Measurements from ENCODE around the gene NBPF3.
"Not testable (repeated sequence)": the region's sequence is repeated elsewhere in the genome, so short reads cannot be mapped to it uniquely, and the experiment has no call there.

The NBPF3 gene

GRCh38 chr1:21439721-21440629 lies at the start of gene NBPF3:
Gene NBPF3 (plus strand): TSS chr1:21440137. CDS start chr1:21445087, 4,950 bp downstream.
- peak; percentile 94 for DNase-seq

DNA sequence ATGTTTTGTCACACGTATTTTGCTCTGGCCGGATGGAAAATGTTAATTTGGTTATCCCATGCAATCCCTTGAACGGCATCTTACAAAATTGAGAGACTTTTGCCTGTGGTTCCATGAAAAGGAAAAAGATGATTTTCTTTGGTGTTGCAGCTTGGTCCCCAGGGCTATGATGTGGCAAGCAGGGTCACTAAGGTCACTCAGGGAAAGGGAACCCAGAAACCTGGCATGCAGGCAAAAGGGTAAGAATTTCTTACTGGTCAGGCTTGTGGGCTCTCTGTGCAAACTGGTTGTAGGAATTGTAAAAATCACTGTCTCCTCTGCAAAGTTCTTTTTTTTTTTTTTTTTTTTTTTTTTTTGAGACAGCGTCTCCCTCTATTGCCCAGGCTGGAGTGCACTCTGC lies 48.4 kb upstream of the NBPF3 start:
- DNase-seq = no peak

- no peak for DNase-seq
Observed at GRCh38 chr1:21392587-21393263, 47.2 kb upstream of the NBPF3 start.

GRCh38 chr1:21396516-21396915 lies 43.4 kb upstream of the NBPF3 start:
- no peak for DNase-seq

- no peak for DNase-seq
Observed at GRCh38 chr1:21397813-21398188, 42.1 kb upstream of the NBPF3 start.

GRCh38 chr1:21401726-21402346 lies 38.1 kb upstream of the NBPF3 start:
- DNase-seq = not testable (repeated sequence)

DNA sequence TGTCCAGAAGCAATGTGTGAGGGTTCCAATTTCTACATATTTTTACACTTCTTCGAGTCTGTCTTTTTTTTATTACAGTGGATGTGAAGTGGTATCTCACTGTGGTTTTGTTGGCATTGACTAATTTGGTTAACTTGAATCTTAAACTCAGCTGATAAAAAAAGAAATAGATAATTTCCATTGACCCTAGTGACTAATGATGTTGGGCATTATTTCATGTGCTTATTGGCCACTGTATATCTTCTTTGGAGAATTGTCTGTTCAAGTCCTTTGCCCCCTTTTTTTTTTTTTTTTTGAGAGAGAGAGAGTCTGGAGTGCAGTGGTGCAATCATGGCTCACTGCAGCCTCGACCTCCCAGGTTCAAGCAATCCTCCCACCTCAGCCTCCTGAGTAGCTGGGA lies 33.3 kb upstream of the NBPF3 start:
- DNase-seq = no peak

DNA sequence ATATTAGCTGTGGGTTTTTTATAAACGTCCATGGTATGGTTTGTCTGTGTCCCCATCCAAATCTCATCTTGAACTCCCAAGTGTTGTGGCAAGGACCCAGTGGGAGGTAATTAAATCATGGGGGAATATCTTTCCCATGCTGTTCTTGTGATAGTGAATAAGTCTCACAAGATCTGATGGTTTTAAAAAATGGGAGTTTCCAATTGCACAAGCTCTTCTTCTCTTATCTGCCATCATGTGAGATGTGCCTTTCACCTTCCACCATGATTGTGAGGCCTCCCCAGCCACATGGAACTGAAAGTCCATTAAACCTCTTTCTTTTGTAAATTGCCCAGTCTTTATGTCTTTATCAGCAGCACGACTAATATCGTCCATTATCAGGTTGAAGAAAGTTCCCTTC lies 30.0 kb upstream of the NBPF3 start:
- DNase-seq = not testable (repeated sequence)

DNA sequence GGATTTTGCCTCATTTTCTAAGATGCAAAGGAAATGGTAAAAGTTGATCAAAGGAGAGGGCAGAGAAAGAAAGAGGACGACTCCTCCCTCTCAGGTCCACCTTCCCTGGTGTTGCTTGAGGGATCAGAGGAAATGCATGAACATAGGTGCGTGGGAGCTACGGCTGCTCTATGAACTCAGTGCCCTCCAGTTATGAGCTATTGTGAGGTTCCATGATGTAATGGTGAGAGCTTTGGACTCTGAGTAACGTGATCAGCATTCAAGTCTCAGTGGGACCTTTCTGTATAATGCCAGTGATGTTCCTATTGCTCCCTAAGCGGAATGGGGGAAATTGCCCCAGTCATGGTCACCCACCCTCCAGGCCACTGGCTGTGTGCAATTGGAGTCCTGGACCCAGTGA lies 25.9 kb upstream of the NBPF3 start:
- no peak for DNase-seq

DNA sequence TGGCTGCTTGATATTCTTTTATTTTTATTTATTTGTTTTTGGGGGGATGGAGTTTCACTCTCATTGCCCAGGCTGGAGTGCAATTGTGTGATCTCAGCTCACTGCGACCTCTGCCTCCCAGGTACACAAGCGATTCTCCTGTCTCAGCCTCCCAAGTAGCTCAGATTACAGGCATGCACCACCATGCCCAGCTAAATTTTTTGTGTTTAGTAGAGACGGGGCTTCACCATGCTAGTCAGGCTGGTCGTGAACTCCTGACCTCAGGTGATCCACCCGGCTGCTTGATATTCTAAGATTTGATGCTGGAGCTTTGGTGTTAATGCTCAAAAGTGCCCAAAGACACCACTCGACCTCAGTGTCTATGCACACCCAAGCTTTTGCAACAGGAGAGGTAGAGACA lies 19.6 kb upstream of the NBPF3 start:
- not testable (repeated sequence) for DNase-seq

DNA sequence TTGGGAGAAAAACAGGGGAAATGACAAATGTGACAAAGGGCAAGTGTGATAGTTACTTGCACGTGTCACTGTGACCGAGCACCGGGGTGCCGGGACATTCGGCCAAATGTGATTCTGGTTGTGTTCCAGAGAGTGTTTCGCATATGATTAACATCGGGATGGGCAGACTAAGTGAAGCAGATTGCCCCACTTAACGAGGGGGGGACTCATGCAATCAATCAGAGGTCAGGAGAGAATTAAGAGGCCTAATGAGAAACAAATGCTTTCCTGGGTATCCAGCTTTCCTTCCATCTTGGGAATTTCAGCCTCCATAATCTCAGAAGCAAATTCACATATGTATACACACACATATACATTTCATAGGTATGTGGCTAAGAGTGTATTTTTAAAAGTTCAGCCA lies 18.6 kb upstream of the NBPF3 start:
- DNase-seq = not testable (repeated sequence)

GRCh38 chr1:21427798-21428480 lies 12.0 kb upstream of the NBPF3 start:
- DNase-seq = not testable (repeated sequence)

- DNase-seq = not testable (repeated sequence)
Observed at GRCh38 chr1:21428481-21429073, 11.4 kb upstream of the NBPF3 start.

- DNase-seq = not testable (repeated sequence)
Observed at GRCh38 chr1:21429210-21429609, 10.7 kb upstream of the NBPF3 start.

GRCh38 chr1:21430875-21431274 lies 9.1 kb upstream of the NBPF3 start:
- DNase-seq = not testable (repeated sequence)

DNA sequence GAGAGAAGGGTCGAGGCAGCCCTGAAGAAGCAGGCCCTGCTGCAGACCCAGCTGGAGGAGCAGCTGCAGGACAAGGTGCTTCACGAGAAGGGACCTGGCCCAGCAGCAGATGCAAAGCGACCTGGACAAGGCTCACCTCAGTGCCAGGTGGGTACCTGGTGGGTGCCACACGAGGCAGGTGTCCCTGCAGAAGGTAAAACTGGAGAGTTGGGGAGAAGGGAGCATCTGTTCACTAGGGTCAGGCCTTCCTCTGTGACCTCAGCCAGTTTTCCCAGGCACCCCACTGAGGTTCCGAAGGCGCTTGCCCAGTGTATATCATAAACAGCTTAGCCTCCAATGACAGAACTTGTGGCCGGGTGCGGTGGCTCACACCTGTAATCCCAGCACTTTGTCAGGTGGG lies 5.5 kb upstream of the NBPF3 start:
- no peak for DNase-seq

DNA sequence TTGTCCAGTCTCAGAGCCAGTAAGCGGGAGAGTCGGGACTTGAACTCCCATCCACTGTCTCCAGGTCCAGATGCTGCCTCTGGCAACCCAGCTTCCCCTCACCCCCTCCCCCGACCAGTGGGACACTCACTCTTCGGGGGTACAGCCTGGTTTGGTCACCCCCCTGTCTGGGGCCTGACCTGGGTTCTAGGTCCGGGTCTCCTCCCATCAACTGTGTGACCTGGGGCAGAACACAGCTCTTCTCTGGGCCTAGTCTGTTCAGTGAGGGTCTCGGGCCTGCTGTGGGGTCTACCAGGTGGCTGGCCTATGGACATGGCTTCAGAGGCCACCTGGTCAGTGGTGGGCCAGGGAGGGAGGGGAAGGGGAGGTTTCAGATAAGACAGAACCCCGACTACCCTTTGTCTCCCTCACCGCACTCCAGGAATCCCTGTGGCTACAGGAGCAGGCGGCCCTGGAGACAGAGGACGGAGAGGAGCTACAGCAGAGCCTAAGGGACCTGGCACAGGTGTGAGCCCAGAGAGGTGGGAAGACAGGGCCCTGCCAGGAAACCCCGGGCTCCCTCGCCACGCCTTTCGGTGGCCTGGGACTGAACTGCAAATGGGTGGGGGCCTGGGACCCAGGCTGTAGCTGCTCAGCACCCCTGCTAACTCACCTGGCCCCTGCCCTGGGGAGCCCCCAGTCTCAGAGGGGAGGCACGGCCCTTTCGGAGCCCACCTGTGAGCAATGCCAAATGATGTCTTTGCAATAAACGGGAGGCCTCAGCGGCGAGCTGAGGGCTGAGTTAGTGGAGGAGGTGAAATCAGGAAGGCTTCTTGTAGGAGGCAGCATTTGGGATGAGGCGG lies 4.1 kb upstream of the NBPF3 start:
- no peak for DNase-seq

DNA sequence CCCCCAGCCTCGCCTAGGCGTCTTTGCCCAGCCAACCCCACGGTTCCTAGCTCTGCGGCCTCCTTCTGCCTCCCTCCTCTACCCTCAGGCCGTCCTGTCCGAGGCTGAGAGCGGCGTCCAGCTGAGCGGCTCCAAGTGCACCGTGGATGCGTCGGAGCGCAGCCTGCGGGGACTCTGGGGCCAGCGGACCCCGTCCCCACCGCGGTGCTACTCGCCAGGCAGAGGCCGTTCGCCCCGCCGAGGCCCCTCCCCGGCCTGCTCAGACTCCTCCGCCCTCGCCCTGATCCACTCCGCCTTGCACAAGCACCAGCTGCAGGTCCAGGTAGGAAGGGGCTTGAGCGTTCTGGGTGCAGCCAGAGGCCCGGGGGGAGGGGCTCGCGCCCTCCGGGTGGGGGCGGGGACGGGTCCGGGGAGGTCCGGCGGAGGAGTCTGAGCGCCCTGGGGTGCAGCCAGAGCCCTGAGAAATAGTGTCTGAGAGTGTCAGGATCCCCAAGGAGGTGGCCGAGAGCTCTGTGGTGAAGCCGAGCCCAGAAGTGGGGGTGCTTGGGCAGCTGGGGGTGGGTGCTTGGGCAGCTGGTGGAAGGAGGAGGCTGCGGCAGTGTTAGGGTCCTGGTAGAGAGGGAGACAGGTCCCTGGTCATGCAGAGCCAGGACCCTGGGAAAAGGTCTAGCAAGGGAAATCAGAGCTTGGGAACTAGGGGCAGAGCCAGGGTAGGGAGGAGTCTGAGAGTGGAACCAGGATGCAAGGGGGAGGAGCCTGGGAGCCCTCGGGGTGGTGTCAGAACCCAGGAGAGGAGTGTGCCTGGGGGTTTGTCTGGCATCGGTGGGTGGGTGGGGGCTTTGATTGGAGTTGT lies 3.2 kb upstream of the NBPF3 start:
- DNase-seq = peak; percentile 2

DNA sequence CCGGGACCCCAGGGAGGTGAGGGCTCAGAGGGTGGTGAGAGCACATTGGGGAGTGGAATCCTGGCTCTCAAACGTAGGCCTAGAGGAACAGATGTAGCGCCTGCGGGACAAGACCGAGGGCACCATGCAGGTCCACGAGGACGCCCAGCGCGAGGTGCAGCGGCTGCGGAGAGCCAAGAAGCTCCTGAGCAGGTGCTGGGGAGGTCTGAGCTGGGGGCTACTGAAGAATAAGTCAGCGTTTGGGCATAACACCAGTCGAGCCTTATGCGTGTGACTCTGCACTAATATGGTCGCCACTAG lies 2.6 kb upstream of the NBPF3 start:
- DNase-seq = no peak

- DNase-seq = not testable (repeated sequence)
Observed at GRCh38 chr1:21438646-21439312, 1.2 kb upstream of the NBPF3 start.

Data from midbrain (tissue), 1 donor.